GM23338 (cell line): ENCODE data around the gene RP2. TPM values are rescaled to one million over a fixed set of nuclear protein-coding genes. Genes with fewer than 3 reads are reported as not detected.

Experiments
- ATAC-seq: fragments of 200-7000 bp; cut with Tn5 transposase; 3 replicates; pipeline ENCODE4 v1.9.1; 2020
- DNase-seq: peaks from one replicate; pipeline ENCODE4 v3.0.0-alpha.2; 2015; ENCODE audit warnings: low spot score
- H2AFZ ChIP-seq: fragments of 200-600 bp; sonication (generic); 2 replicates; pipeline ENCODE4 v1.8.0; 2016; ENCODE audit warnings: antibody characterized with exemption, mild to moderate bottlenecking, moderate library complexity
- H3F3A ChIP-seq: fragments of 200-600 bp; sonication (generic); replicated peaks from 2 replicates; pipeline ENCODE4 v1.8.0; 2017; ENCODE audit warnings: antibody characterized with exemption, mixed run types, low read depth
- H3K27ac ChIP-seq: fragments of 200-600 bp; sonication (generic); 2 replicates; pipeline ENCODE4 v1.6.1; 2016; ENCODE audit warnings: low read depth
- H3K27me3 ChIP-seq: fragments of 200-600 bp; sonication (generic); 2 replicates; pipeline ENCODE4 v1.8.0; 2016; ENCODE audit warnings: mild to moderate bottlenecking, mixed run types, moderate library complexity; ENCODE audit not compliant: insufficient read depth
- H3K36me3 ChIP-seq: fragments of 200-600 bp; sonication (generic); 2 replicates; pipeline ENCODE4 v1.8.0; 2016; ENCODE audit warnings: mild to moderate bottlenecking; ENCODE audit not compliant: insufficient read depth
- H3K4me1 ChIP-seq: fragments of 200-600 bp; sonication (generic); 2 replicates; pipeline ENCODE4 v1.8.0; 2016; ENCODE audit warnings: mild to moderate bottlenecking, moderate library complexity; ENCODE audit not compliant: insufficient read depth
- H3K4me2 ChIP-seq: fragments of 200-600 bp; sonication (generic); 2 replicates; pipeline ENCODE4 v1.7.1; 2017; ENCODE audit warnings: mixed run types
- H3K4me3 ChIP-seq: fragments of 200-600 bp; sonication (generic); 2 replicates; pipeline ENCODE4 v1.6.1; 2016; ENCODE audit warnings: mixed run types
- H3K79me2 ChIP-seq: fragments of 200-600 bp; sonication (generic); replicated peaks from 2 replicates; pipeline ENCODE4 v1.8.0; 2017; ENCODE audit warnings: mild to moderate bottlenecking; ENCODE audit not compliant: insufficient read depth
- H3K9me2 ChIP-seq: fragments of 200-600 bp; sonication (generic); 2 replicates; pipeline ENCODE4 v1.8.0; 2017; ENCODE audit not compliant: insufficient read depth
- H4K20me1 ChIP-seq: fragments of 200-600 bp; sonication (generic); replicated peaks from 2 replicates; pipeline ENCODE4 v1.8.0; 2017; ENCODE audit warnings: mild to moderate bottlenecking; ENCODE audit not compliant: insufficient read depth
- H3K27ac Mint-ChIP-seq: 2 replicates; pipeline ENCODE4 v1.8.0; 2020; ENCODE audit warnings: inconsistent platforms, mild to moderate bottlenecking, moderate library complexity, mixed read lengths
- H3K27me3 Mint-ChIP-seq: 3 replicates; pipeline ENCODE4 v1.8.0; 2022; ENCODE audit warnings: low read depth, mild to moderate bottlenecking, moderate library complexity, mixed read lengths, inconsistent platforms; ENCODE audit not compliant: insufficient read depth, poor library complexity
- H3K36me3 Mint-ChIP-seq: 3 replicates; pipeline ENCODE4 v1.8.0; 2021; ENCODE audit warnings: low read depth, mild to moderate bottlenecking, inconsistent platforms, moderate library complexity, mixed read lengths
- H3K4me1 Mint-ChIP-seq: 3 replicates; pipeline ENCODE4 v1.8.0; 2020; ENCODE audit warnings: mild to moderate bottlenecking, inconsistent platforms, mixed read lengths
- H3K4me3 Mint-ChIP-seq: 3 replicates; pipeline ENCODE4 v1.8.0; 2021; ENCODE audit warnings: moderate library complexity, mild to moderate bottlenecking, inconsistent platforms, mixed read lengths
- H3K9me3 Mint-ChIP-seq: 3 replicates; pipeline ENCODE4 v1.8.0; 2020; ENCODE audit warnings: moderate library complexity, mild to moderate bottlenecking, inconsistent platforms, mixed read lengths
- CREB1 ChIP-seq: fragments of 250-450 bp; sonication (Bioruptor Pico); IDR thresholded peaks from 2 replicates; pipeline ENCODE4 v1.5.0; 2020; ENCODE audit warnings: low read depth, mild to moderate bottlenecking, moderate library complexity
- EZH2 ChIP-seq: fragments of 200-600 bp; sonication (generic); IDR thresholded peaks from one replicate; pipeline ENCODE4 v1.8.0; 2017; ENCODE audit warnings: antibody characterized with exemption, mild to moderate bottlenecking, low read depth; ENCODE audit not compliant: unreplicated experiment
- EZH2phosphoT487 ChIP-seq: fragments of 200-600 bp; sonication (generic); IDR thresholded peaks from one replicate; pipeline ENCODE4 v1.8.1; 2018; ENCODE audit warnings: antibody characterized with exemption; ENCODE audit not compliant: unreplicated experiment
- JUNB ChIP-seq: IDR thresholded peaks from one replicate; pipeline ENCODE4 v1.6.1; 2016; ENCODE audit warnings: antibody characterized with exemption; ENCODE audit not compliant: unreplicated experiment
- NANOG ChIP-seq: IDR thresholded peaks from 2 replicates; pipeline ENCODE4 v1.6.1; 2016; ENCODE audit warnings: antibody characterized with exemption, borderline replicate concordance
- POLR2AphosphoS5 ChIP-seq: IDR thresholded peaks from 2 replicates; pipeline ENCODE4 v1.6.1; 2016; ENCODE audit warnings: antibody characterized with exemption, low read depth
- STAT1 ChIP-seq: IDR thresholded peaks from one replicate; pipeline ENCODE4 v1.6.1; 2016; ENCODE audit warnings: antibody characterized with exemption; ENCODE audit not compliant: unreplicated experiment
- ZNF331 ChIP-seq: fragments of 250-450 bp; sonication (Bioruptor Pico); IDR thresholded peaks from 2 replicates; pipeline ENCODE4 v1.5.0; 2020; ENCODE audit warnings: low read depth, mild to moderate bottlenecking, moderate library complexity
- polyA plus RNA-seq: library from polyadenylated mRNA; unstranded; fragments of >200 nt; fragmentation: Nextera tagmentation; extraction: Ambion mirVana; gene quantifications from 2 replicates; pipeline ENCODE4 v1.2.1, GENCODE V29; 2016
- total RNA-seq: library from RNA; depleted of rRNA; stranded (reverse); fragments of >200 nt; shearing (Covaris generic); gene quantifications from 2 replicates; pipeline ENCODE4 v1.2.3, GENCODE V29; 2014
- TF ChIP-seq, protein P1 (sequence below): fragments of 250-450 bp; sonication (Bioruptor Pico); IDR thresholded peaks from 2 replicates; pipeline ENCODE4 v1.5.0; 2020; ENCODE audit warnings: mild to moderate bottlenecking, moderate library complexity
- TF ChIP-seq, protein P2 (sequence below): IDR thresholded peaks from one replicate; pipeline ENCODE4 v1.6.1; 2018; ENCODE audit warnings: antibody characterized with exemption; ENCODE audit not compliant: unreplicated experiment

Gene RP2
- total and polyA plus RNA-seq, 2 experiments from 2014 or later: 4.5 to 12.1 TPM

DNA sequence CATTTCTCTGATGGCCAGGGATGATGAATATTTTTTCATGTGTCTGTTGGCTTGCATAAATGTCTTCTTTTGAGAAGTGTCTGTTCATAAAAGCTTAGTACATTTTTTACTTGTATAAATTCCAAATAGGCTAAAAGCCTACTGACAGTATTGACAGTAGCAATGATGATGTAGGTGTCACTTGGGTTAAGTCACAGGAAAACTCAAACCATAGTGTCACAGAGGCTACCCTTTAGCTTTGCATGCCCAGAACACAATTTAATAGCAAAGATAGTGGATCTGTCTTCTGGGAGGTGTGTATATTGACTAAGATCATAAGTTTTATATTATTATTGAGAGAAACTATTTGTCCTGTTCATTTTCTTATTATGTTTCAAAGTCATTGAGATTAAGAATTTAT is 8.1 kb downstream of the RP2 start (continued):
- TF ChIP-seq, protein P1, sequence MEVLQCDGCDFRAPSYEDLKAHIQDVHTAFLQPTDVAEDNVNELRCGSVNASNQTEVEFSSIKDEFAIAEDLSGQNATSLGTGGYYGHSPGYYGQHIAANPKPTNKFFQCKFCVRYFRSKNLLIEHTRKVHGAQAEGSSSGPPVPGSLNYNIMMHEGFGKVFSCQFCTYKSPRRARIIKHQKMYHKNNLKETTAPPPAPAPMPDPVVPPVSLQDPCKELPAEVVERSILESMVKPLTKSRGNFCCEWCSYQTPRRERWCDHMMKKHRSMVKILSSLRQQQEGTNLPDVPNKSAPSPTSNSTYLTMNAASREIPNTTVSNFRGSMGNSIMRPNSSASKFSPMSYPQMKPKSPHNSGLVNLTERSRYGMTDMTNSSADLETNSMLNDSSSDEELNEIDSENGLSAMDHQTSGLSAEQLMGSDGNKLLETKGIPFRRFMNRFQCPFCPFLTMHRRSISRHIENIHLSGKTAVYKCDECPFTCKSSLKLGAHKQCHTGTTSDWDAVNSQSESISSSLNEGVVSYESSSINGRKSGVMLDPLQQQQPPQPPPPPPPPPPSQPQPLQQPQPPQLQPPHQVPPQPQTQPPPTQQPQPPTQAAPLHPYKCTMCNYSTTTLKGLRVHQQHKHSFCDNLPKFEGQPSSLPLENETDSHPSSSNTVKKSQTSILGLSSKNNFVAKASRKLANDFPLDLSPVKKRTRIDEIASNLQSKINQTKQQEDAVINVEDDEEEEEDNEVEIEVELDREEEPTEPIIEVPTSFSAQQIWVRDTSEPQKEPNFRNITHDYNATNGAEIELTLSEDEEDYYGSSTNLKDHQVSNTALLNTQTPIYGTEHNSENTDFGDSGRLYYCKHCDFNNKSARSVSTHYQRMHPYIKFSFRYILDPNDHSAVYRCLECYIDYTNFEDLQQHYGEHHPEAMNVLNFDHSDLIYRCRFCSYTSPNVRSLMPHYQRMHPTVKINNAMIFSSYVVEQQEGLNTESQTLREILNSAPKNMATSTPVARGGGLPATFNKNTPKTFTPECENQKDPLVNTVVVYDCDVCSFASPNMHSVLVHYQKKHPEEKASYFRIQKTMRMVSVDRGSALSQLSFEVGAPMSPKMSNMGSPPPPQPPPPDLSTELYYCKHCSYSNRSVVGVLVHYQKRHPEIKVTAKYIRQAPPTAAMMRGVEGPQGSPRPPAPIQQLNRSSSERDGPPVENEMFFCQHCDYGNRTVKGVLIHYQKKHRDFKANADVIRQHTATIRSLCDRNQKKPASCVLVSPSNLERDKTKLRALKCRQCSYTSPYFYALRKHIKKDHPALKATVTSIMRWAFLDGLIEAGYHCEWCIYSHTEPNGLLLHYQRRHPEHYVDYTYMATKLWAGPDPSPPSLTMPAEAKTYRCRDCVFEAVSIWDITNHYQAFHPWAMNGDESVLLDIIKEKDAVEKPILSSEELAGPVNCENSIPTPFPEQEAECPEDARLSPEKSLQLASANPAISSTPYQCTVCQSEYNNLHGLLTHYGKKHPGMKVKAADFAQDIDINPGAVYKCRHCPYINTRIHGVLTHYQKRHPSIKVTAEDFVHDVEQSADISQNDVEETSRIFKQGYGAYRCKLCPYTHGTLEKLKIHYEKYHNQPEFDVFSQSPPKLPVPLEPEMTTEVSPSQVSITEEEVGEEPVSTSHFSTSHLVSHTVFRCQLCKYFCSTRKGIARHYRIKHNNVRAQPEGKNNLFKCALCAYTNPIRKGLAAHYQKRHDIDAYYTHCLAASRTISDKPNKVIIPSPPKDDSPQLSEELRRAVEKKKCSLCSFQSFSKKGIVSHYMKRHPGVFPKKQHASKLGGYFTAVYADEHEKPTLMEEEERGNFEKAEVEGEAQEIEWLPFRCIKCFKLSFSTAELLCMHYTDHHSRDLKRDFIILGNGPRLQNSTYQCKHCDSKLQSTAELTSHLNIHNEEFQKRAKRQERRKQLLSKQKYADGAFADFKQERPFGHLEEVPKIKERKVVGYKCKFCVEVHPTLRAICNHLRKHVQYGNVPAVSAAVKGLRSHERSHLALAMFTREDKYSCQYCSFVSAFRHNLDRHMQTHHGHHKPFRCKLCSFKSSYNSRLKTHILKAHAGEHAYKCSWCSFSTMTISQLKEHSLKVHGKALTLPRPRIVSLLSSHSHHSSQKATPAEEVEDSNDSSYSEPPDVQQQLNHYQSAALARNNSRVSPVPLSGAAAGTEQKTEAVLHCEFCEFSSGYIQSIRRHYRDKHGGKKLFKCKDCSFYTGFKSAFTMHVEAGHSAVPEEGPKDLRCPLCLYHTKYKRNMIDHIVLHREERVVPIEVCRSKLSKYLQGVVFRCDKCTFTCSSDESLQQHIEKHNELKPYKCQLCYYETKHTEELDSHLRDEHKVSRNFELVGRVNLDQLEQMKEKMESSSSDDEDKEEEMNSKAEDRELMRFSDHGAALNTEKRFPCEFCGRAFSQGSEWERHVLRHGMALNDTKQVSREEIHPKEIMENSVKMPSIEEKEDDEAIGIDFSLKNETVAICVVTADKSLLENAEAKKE (CRISPR knock-in tag): no peak
- TF ChIP-seq, protein P2, sequence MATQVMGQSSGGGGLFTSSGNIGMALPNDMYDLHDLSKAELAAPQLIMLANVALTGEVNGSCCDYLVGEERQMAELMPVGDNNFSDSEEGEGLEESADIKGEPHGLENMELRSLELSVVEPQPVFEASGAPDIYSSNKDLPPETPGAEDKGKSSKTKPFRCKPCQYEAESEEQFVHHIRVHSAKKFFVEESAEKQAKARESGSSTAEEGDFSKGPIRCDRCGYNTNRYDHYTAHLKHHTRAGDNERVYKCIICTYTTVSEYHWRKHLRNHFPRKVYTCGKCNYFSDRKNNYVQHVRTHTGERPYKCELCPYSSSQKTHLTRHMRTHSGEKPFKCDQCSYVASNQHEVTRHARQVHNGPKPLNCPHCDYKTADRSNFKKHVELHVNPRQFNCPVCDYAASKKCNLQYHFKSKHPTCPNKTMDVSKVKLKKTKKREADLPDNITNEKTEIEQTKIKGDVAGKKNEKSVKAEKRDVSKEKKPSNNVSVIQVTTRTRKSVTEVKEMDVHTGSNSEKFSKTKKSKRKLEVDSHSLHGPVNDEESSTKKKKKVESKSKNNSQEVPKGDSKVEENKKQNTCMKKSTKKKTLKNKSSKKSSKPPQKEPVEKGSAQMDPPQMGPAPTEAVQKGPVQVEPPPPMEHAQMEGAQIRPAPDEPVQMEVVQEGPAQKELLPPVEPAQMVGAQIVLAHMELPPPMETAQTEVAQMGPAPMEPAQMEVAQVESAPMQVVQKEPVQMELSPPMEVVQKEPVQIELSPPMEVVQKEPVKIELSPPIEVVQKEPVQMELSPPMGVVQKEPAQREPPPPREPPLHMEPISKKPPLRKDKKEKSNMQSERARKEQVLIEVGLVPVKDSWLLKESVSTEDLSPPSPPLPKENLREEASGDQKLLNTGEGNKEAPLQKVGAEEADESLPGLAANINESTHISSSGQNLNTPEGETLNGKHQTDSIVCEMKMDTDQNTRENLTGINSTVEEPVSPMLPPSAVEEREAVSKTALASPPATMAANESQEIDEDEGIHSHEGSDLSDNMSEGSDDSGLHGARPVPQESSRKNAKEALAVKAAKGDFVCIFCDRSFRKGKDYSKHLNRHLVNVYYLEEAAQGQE: no peak

DNA sequence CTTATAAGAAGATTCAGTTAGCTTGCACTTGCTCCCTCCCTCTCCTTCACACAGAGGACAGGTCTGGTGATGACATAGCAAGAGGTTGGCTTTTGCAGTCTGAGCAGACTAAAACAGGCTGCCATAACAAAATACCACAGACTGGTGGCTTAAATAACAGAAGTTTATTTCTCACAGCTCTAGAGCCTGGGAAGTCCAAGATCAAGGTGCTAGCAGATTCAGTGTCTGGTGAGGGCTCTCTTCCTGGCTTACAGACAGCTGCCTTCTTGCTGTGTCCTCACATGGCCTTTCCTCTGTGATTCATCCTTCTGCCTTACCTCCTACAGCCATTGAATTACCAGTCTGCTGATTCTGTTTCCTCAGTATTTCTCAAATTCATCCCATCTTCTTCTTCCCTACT is 13.1 kb downstream of the RP2 start:
- H3K27me3 Mint-ChIP-seq: no peaks in the 10 kb centered on the region
- Histone ChIP-seq H3K9me2 (no peaks in the 10 kb centered on the region), H3F3A (no peaks in the 10 kb centered on the region), H3K27me3 (no peaks in the 10 kb centered on the region), H3K79me2 (peaks cover 31% of the 10 kb centered on the region), H3K4me1 (no peaks in the 10 kb centered on the region), H2AFZ (no peak overlapping the region), H3K27ac (no peak overlapping the region), H3K36me3 (no peaks in the 10 kb centered on the region), H3K4me2 (no peak overlapping the region), H4K20me1 (no peaks in the 10 kb centered on the region), H3K4me3 (no peak overlapping the region)
- no peak overlapping the region for H3K27ac Mint-ChIP-seq
- peaks cover 4% of the 10 kb centered on the region; the same call in 1 of the 3 replicates for H3K36me3 Mint-ChIP-seq
- DNase-seq (no peak), ATAC-seq (no peak)
- no peak overlapping the region for H3K4me3 Mint-ChIP-seq
- no peaks in the 10 kb centered on the region for H3K4me1 Mint-ChIP-seq
- H3K9me3 Mint-ChIP-seq: no peaks in the 10 kb centered on the region
- TF ChIP-seq, protein P2: no peak
- TF ChIP-seq EZH2 (no peak), NANOG (no peak), EZH2phosphoT487 (no peak), ZNF331 (CRISPR knock-in tag) (no peak), STAT1 (no peak), CREB1 (no peak), JUNB (no peak), POLR2AphosphoS5 (no peak)
